ENCODE measurements around the gene SRP9.
A peak's percentile ranks its signal among the peaks of the same experiment; 100 is the strongest.

SRP9 gene

GRCh38 chr1:225777583-225778336, at the start of gene SRP9:
TSS of gene SRP9 (plus strand) at chr1:225777826. CDS start at chr1:225777941, 115 bp downstream.
- DNase-seq = peak; percentile 98 to 99

GRCh38 chr1:225731491-225731890, 46.1 kb upstream of the SRP9 start:
- no peak for DNase-seq

GRCh38 chr1:225733254-225733653, 44.4 kb upstream of the SRP9 start:
- no peak for DNase-seq

GRCh38 chr1:225735252-225736149, 42.1 kb upstream of the SRP9 start:
- no peak for DNase-seq

- no peak for DNase-seq
Measured at GRCh38 chr1:225736437-225737098, 41.1 kb upstream of the SRP9 start.

- no peak for DNase-seq
Measured at GRCh38 chr1:225737161-225737560, 40.5 kb upstream of the SRP9 start.

GRCh38 chr1:225737866-225738265, 39.8 kb upstream of the SRP9 start:
- DNase-seq = no peak

GRCh38 chr1:225738763-225739162, 38.9 kb upstream of the SRP9 start:
- no peak for DNase-seq

GRCh38 chr1:225739542-225740107, 38.0 kb upstream of the SRP9 start:
- DNase-seq = no peak

GRCh38 chr1:225744745-225745144, 32.9 kb upstream of the SRP9 start:
- no peak for DNase-seq

- DNase-seq = no peak
Measured at GRCh38 chr1:225745273-225745672, 32.4 kb upstream of the SRP9 start.

GRCh38 chr1:225746361-225747179, 31.1 kb upstream of the SRP9 start:
- no peak for DNase-seq

GRCh38 chr1:225747566-225747965, 30.1 kb upstream of the SRP9 start:
- DNase-seq = no peak

GRCh38 chr1:225748529-225748928, 29.1 kb upstream of the SRP9 start:
- DNase-seq = no peak

GRCh38 chr1:225749706-225750105, 27.9 kb upstream of the SRP9 start:
- DNase-seq = no peak

GRCh38 chr1:225750420-225750819, 27.2 kb upstream of the SRP9 start:
- no peak for DNase-seq

GRCh38 chr1:225750875-225751824, 26.5 kb upstream of the SRP9 start:
- no peak for DNase-seq

GRCh38 chr1:225752245-225752644, 25.4 kb upstream of the SRP9 start:
- no peak for DNase-seq

- DNase-seq = no peak
Measured at GRCh38 chr1:225754940-225755641, 22.5 kb upstream of the SRP9 start.

- no peak for DNase-seq
Measured at GRCh38 chr1:225755671-225756319, 21.8 kb upstream of the SRP9 start.
